Panc1 (cell line): ENCODE measurements around the gene SSH3. TPM values are rescaled to one million over a fixed set of nuclear protein-coding genes. Genes with fewer than 3 reads are reported as not detected.

Source experiments
- ATAC-seq: fragments of 200-7000 bp; cut with Tn5 transposase; 2 replicates; pipeline ENCODE4 v1.9.1; 2020; ENCODE audit warnings: mild to moderate bottlenecking, moderate library complexity
- BruUV-seq: library from RNA; stranded (reverse); fragments of 400-500 nt; replicated peaks from 2 replicates; lab custom pipeline; 2021; lab: Mats Ljungman, UMichigan
- CTCF ChIA-PET: fragments of 300-600 bp; sonication (Branson Sonifier 250); formaldehyde crosslinking; loops from one replicate; lab custom pipeline; 2022; ENCODE audit warnings: antibody characterized with exemption; lab: Charles Lee
- POLR2A ChIA-PET: fragments of 300-600 bp; sonication (Branson Sonifier 250); formaldehyde crosslinking; loops from one replicate; lab custom pipeline; 2022; ENCODE audit warnings: antibody characterized with exemption; lab: Charles Lee
- DNase-seq: peaks from one replicate; pipeline ENCODE4 v3.0.0-alpha.2; 2010; ENCODE audit warnings: low read depth, low spot score
- H3K27ac ChIP-seq: 2 replicates; pipeline ENCODE4 v1.5.1; 2011; ENCODE audit warnings: mild to moderate bottlenecking, low read length, inconsistent platforms
- H3K27me3 ChIP-seq: fragments of 200-500 bp; sonication (Bioruptor generic); 2 replicates; pipeline ENCODE4 v1.6.0; 2014; ENCODE audit warnings: low read length, inconsistent platforms; ENCODE audit not compliant: control insufficient read depth, insufficient read depth
- H3K36me3 ChIP-seq: fragments of 200-500 bp; sonication (Bioruptor generic); 2 replicates; pipeline ENCODE4 v1.5.1; 2014; ENCODE audit warnings: inconsistent platforms, mild to moderate bottlenecking, low read length, moderate library complexity; ENCODE audit not compliant: control insufficient read depth, insufficient read depth
- H3K4me1 ChIP-seq: 2 replicates; pipeline ENCODE4 v1.5.1; 2011; ENCODE audit warnings: inconsistent platforms, mild to moderate bottlenecking, low read length, moderate library complexity; ENCODE audit not compliant: control insufficient read depth, insufficient read depth
- H3K4me3 ChIP-seq, 2 experiments: 2 replicates each; pipeline ENCODE4 v1.5.1; 2011 to 2012; ENCODE audit warnings: low read depth in 2 of 2, low read length in 2 of 2, mild to moderate bottlenecking in 2 of 2, inconsistent platforms in 1 of 2, moderate library complexity in 1 of 2
- H3K9me3 ChIP-seq: fragments of 200-500 bp; sonication (Bioruptor generic); 2 replicates; pipeline ENCODE4 v1.5.1; 2014; ENCODE audit warnings: low read depth, mild to moderate bottlenecking, inconsistent platforms, low read length, moderate library complexity; ENCODE audit not compliant: control insufficient read depth, insufficient read depth
- POLR2AphosphoS5 ChIP-seq: IDR thresholded peaks from 2 replicates; pipeline ENCODE4 v1.6.1; 2012; ENCODE audit warnings: mild to moderate bottlenecking, low read depth, low read length, moderate library complexity
- SIN3A ChIP-seq: IDR thresholded peaks from 2 replicates; pipeline ENCODE4 v1.6.1; 2012; ENCODE audit warnings: low read depth, mild to moderate bottlenecking, low read length, moderate library complexity, borderline replicate concordance; ENCODE audit not compliant: insufficient read depth
- TCF7L2 ChIP-seq: IDR thresholded peaks from 2 replicates; pipeline ENCODE4 v1.6.1; 2011; ENCODE audit warnings: mild to moderate bottlenecking, low read depth, low read length, inconsistent platforms
- in situ Hi-C: cut with HindIII; loops from 2 replicates; pipeline ENCODE4 v1.10.0; 2016; ENCODE audit warnings: low sequenced_read_pairs, low pct_unique_long_range_greater_than_20kb
- intact Hi-C: fragments of 100-400 bp; cut with micrococcal nuclease; formaldehyde crosslinking; loops from one replicate; pipeline ENCODE4 v1.10.0; 2022; ENCODE audit not compliant: unreplicated experiment
- total RNA-seq: library from RNA; stranded (reverse); gene quantifications from one replicate; pipeline ENCODE4 v1.2.1, GENCODE V29; 2021; ENCODE audit not compliant: unreplicated experiment
- TF ChIP-seq, protein P1 (sequence below): fragments of 450-650 bp; IDR thresholded peaks from 2 replicates; pipeline ENCODE4 v1.5.1; 2017; ENCODE audit warnings: mild to moderate bottlenecking
- TF ChIP-seq, protein P2 (sequence below), 2 experiments: IDR thresholded peaks; 2 replicates each; pipeline ENCODE4 v1.6.1; 2011 to 2012; ENCODE audit warnings: low read depth in 2 of 2, control low read depth in 1 of 2, low read length in 1 of 2, mild to moderate bottlenecking in 1 of 2, moderate library complexity in 1 of 2; ENCODE audit not compliant: insufficient read depth in 1 of 2

Gene SSH3
- total RNA-seq, 1 experiment from 2014 or later, result 79.8 TPM

DNA sequence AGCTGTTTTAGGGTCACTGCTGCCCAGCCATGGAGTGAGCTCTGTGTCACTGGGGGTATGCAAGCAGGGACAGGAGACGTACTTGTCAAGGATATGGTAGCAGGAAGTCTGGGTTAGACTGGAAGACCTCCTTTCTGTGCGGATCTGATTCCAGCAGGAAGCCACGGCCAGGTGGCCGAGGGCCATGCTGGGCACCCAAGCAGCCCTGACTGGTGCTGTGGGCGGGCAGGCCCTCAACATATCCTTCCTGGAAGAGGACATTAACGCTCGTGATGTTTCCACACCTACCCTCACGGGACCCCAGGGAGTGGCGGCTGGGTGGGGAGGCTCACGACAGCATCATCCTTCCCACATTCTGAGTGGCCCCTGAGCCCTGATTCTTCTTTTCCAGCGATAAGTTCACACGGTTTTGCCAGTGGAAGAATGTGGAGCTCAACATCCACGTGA lies 23.0 kb upstream of the SSH3 start:
- POLR2A ChIA-PET, result no interaction called here
- Histone ChIP-seq H3K4me1 (peaks cover 10% of the 10 kb centered on the region), H3K36me3 (peaks cover 7% of the 10 kb centered on the region; the same call in 1 of the 2 replicates), H3K9me3 (no peaks in the 10 kb centered on the region), H3K4me3 (no peak overlapping the region), H3K27me3 (no peaks in the 10 kb centered on the region), H3K27ac (no peak overlapping the region)
- CTCF ChIA-PET, result no interaction called here
- no peak for DNase-seq
- no peak for TF ChIP-seq POLR2AphosphoS5
- TF ChIP-seq, protein P1, sequence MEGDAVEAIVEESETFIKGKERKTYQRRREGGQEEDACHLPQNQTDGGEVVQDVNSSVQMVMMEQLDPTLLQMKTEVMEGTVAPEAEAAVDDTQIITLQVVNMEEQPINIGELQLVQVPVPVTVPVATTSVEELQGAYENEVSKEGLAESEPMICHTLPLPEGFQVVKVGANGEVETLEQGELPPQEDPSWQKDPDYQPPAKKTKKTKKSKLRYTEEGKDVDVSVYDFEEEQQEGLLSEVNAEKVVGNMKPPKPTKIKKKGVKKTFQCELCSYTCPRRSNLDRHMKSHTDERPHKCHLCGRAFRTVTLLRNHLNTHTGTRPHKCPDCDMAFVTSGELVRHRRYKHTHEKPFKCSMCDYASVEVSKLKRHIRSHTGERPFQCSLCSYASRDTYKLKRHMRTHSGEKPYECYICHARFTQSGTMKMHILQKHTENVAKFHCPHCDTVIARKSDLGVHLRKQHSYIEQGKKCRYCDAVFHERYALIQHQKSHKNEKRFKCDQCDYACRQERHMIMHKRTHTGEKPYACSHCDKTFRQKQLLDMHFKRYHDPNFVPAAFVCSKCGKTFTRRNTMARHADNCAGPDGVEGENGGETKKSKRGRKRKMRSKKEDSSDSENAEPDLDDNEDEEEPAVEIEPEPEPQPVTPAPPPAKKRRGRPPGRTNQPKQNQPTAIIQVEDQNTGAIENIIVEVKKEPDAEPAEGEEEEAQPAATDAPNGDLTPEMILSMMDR, result no peak
- TF ChIP-seq TCF7L2, result no peak
- TF ChIP-seq SIN3A, result no peak
- TF ChIP-seq, protein P2, sequence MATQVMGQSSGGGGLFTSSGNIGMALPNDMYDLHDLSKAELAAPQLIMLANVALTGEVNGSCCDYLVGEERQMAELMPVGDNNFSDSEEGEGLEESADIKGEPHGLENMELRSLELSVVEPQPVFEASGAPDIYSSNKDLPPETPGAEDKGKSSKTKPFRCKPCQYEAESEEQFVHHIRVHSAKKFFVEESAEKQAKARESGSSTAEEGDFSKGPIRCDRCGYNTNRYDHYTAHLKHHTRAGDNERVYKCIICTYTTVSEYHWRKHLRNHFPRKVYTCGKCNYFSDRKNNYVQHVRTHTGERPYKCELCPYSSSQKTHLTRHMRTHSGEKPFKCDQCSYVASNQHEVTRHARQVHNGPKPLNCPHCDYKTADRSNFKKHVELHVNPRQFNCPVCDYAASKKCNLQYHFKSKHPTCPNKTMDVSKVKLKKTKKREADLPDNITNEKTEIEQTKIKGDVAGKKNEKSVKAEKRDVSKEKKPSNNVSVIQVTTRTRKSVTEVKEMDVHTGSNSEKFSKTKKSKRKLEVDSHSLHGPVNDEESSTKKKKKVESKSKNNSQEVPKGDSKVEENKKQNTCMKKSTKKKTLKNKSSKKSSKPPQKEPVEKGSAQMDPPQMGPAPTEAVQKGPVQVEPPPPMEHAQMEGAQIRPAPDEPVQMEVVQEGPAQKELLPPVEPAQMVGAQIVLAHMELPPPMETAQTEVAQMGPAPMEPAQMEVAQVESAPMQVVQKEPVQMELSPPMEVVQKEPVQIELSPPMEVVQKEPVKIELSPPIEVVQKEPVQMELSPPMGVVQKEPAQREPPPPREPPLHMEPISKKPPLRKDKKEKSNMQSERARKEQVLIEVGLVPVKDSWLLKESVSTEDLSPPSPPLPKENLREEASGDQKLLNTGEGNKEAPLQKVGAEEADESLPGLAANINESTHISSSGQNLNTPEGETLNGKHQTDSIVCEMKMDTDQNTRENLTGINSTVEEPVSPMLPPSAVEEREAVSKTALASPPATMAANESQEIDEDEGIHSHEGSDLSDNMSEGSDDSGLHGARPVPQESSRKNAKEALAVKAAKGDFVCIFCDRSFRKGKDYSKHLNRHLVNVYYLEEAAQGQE (IDR thresholded peaks at IDR 0.05; ENCODE audit: insufficient read depth in 1 of 2, low read depth in 2 of 2, low read length in 1 of 2), result no peak
- ATAC-seq, result no peak
- in situ Hi-C loops (no loop called here), intact Hi-C loops (no loop called here)
- BruUV-seq, result no TSS peak

DNA sequence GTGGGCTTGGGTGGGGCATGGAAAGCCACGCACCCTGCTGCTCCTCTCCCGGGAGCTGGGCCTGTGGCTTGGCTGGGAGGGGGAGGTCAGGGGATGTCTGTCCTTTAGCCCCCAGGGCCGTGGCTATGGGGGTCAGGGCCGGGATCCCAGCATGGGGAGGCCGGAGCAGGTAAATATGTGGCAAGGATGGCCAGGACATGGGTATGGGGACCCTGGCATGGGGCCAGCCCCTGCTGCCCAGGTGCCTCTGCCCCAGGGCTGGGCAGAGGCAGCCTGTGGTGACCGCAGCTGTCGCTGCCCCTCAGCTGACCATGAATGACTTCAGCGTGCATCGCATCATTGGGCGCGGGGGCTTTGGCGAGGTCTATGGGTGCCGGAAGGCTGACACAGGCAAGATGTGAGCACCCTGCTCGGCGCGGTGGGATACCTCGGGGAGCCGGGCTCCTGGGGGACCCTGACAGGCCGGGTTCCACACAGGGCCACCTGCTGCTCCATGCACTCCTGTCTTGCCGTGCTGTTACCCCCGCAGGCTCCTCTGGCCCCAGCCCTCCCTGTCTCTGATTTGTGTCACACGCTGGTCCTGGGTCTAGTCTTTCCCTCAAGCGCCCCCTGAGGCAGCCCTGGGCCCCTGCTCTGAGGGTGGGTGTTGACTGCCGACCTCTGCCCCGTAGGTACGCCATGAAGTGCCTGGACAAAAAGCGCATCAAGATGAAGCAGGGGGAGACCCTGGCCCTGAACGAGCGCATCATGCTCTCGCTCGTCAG lies 22.4 kb upstream of the SSH3 start:
- BruUV-seq, result no TSS peak
- Histone ChIP-seq H3K4me3 (no peak overlapping the region), H3K9me3 (no peaks in the 10 kb centered on the region), H3K27me3 (no peaks in the 10 kb centered on the region), H3K27ac (no peak overlapping the region), H3K4me1 (peaks cover 10% of the 10 kb centered on the region), H3K36me3 (peaks cover 7% of the 10 kb centered on the region; the same call in 1 of the 2 replicates)
- intact Hi-C loops (no loop called here), in situ Hi-C loops (no loop called here)
- no peak for TF ChIP-seq TCF7L2
- TF ChIP-seq POLR2AphosphoS5, result no peak
- TF ChIP-seq, protein P1, result no peak
- TF ChIP-seq, protein P2 (IDR thresholded peaks at IDR 0.05; ENCODE audit: insufficient read depth in 1 of 2, low read depth in 2 of 2, low read length in 1 of 2), result no peak
- TF ChIP-seq SIN3A, result no peak
- DNase-seq (no peak), ATAC-seq (no peak)
- ChIA-PET POLR2A (no interaction called here), CTCF (no interaction called here)
